Heart left ventricle (tissue), 13 donors: ENCODE measurements around the gene ELAVL1.

Source experiments
- CTCF ChIP-seq, 12 donors: fragments of 200-600 bp; sonication (generic) in 4 of 12; IDR thresholded peaks; one replicate each; pipeline versions ENCODE4 v1.5.0 to v1.8.0; 2018 to 2022; ENCODE audit warnings: antibody characterized with exemption in 12 of 12, mild to moderate bottlenecking in 5 of 12
- POLR2A ChIP-seq, 2 donors: fragments of 450-650 bp; IDR thresholded peaks; one replicate each; pipeline ENCODE4 v1.6.1; 2017; ENCODE audit warnings: antibody characterized with exemption in 2 of 2, mild to moderate bottlenecking in 2 of 2, moderate library complexity in 2 of 2
- donor health status: ischemic (EF 13 %, LVEDD 7.1; RV severe dilation, severe dysfunction).
- donor health status: DM: no; HTN: yes; CAD: no.
- donor health status: DM: no; HTN: no; CAD: no.
- donor health status: ischemic (EF 25% LVEDD 6.9; RV normal size, moderate dysfunction).
- donor health status: ischemic (EF 25% LVEDD 5.7; RV mildly dilated, moderate dysfunction).
- donor health status: ischemic (EF 35%, LVEDD 5.7; RV mildly dilated, moderate dysfunction).
- donor health status: nonischemic (EF 11% LVEDD 7.7; RV severe dilation, severe dysfunction).
- donor health status: DM: yes; HTN: yes; CAD: no.
- donor health status: PGD.
- donor health status: ischemic (EF 29% LVEDD 5.4; RV normal size, mild dysfunction).
- donor health status: nonischemic (EF 23%, LVEDD 6.1; RV moderate dilation, normal function).

DNA sequence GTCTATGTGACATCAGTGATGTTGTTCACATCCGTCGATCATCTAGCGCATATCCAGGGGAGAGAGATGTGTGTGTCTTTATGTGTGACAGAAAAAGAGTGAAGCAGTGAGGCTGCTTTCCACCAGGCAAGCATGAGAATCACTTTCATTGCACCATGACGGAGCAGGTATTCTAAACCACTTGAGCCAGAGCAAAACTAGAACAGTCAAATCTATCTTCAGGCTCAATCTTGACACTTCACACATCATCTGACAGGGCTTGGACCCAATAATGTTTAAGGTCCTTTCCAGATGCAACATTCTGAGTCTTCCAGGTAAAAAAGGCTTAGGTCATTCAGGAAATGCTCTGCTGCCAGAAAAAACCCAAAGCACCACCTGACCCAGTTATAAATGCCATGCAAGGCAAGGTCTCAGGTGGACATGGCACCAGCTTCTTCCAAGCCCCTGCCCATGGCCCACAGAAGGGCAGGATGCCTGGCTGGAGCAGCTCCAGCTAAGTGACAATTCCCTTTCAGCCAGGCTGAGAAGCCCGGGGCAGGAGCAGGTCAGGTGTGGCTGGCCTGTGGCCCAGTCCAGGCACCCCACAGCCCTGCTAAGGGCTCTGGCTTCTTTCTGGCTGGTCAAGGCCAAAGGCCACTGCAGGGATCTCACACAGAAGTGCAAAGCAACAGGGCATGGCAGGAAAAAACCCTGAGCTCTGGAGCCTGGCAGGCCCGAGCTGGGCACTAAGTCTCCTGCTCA is 5.0 kb downstream of the ELAVL1 start:
- TF ChIP-seq CTCF (IDR thresholded peaks at IDR 0.05) (no peak), POLR2A (IDR thresholded peaks at IDR 0.05) (no peak)
